ENCODE measurements around the gene HK3. TPM values are rescaled to one million over a fixed set of nuclear protein-coding genes. Genes with fewer than 3 reads are reported as not detected.
"Not testable (repeated sequence)": the region's sequence is repeated elsewhere in the genome, so short reads cannot be mapped to it uniquely, and the experiment has no call there.

The HK3 gene
- total RNA-seq, 1 experiment from 2014 or later: not detected

- DNase-seq (ENCODE audit: low read depth): no peak
These were observed 15.2 kb downstream of the HK3 start for GRCh38 chr5:176883700-176884570.

GRCh38 chr5:176882567-176882903 lies 16.6 kb downstream of the HK3 start:
- DNase-seq (ENCODE audit: low read depth): no peak

GRCh38 chr5:176881816-176882566 lies 17.2 kb downstream of the HK3 start:
- DNase-seq (ENCODE audit: low read depth): no peak

- DNase-seq (ENCODE audit: low read depth): no peak
These were observed 18.0 kb downstream of the HK3 start for GRCh38 chr5:176881021-176881749.

- DNase-seq (ENCODE audit: low read depth): no peak
These were observed 18.7 kb downstream of the HK3 start for GRCh38 chr5:176880366-176881020.

GRCh38 chr5:176879663-176880361 lies 19.3 kb downstream of the HK3 start:
- DNase-seq (ENCODE audit: low read depth): no peak

- no peak for DNase-seq (ENCODE audit: low read depth)
These were observed 20.1 kb downstream of the HK3 start for GRCh38 chr5:176878906-176879662.

- DNase-seq (ENCODE audit: low read depth): no peak
These were observed 20.7 kb downstream of the HK3 start for GRCh38 chr5:176878463-176878862.

- DNase-seq (ENCODE audit: low read depth): no peak
These were observed 21.3 kb downstream of the HK3 start for GRCh38 chr5:176877793-176878331.

- DNase-seq (ENCODE audit: low read depth): no peak
These were observed 22.4 kb downstream of the HK3 start for GRCh38 chr5:176876506-176877431.

- DNase-seq (ENCODE audit: low read depth): no peak
These were observed 23.2 kb downstream of the HK3 start for GRCh38 chr5:176875783-176876505.

GRCh38 chr5:176875014-176875550 lies 24.1 kb downstream of the HK3 start:
- no peak for DNase-seq (ENCODE audit: low read depth)

- DNase-seq (ENCODE audit: low read depth): no peak
These were observed 24.9 kb downstream of the HK3 start for GRCh38 chr5:176874198-176874780.

- no peak for DNase-seq (ENCODE audit: low read depth)
These were observed 25.5 kb downstream of the HK3 start for GRCh38 chr5:176873541-176874172.

- DNase-seq (ENCODE audit: low read depth): not testable (repeated sequence)
These were observed 26.1 kb downstream of the HK3 start for GRCh38 chr5:176873011-176873410.

- DNase-seq (ENCODE audit: low read depth): not testable (repeated sequence)
These were observed 26.6 kb downstream of the HK3 start for GRCh38 chr5:176872586-176872985.

GRCh38 chr5:176870644-176871043 lies 28.5 kb downstream of the HK3 start:
- not testable (repeated sequence) for DNase-seq (ENCODE audit: low read depth)

Data from LHCN-M2 (cell line).